Tibial artery (tissue), 4 donors: ENCODE data around the gene FOXN1.

Source experiments
- DNase-seq, 2 donors: peaks; one replicate each; pipeline ENCODE4 v3.0.0-alpha.2; 2019
- H3K27ac ChIP-seq, 2 donors: fragments of 200-600 bp; sonication (generic) in 1 of 2; 1 replicate in 1 of 2; 2 replicates in 1 of 2; pipeline ENCODE4 v1.5.1; 2018 to 2019; ENCODE audit warnings: mild to moderate bottlenecking in 1 of 2
- H3K27me3 ChIP-seq, 2 donors: fragments of 200-600 bp; sonication (generic) in 1 of 2; one replicate each; pipeline versions ENCODE4 v1.5.1 to v1.6.0; 2016 to 2019
- H3K36me3 ChIP-seq, 3 donors: fragments of 200-600 bp; sonication (generic) in 2 of 3; one replicate each; pipeline ENCODE4 v1.5.1; 2016 to 2019; ENCODE audit warnings: mild to moderate bottlenecking in 2 of 3
- H3K4me1 ChIP-seq, 4 donors: fragments of 200-600 bp; sonication (generic) in 2 of 4; 1 replicate in 3 of 4; 2 replicates in 1 of 4; pipeline ENCODE4 v1.5.1; 2016 to 2019
- H3K4me3 ChIP-seq, 2 donors: fragments of 200-600 bp; sonication (generic) in 1 of 2; 1 replicate in 1 of 2; 2 replicates in 1 of 2; pipeline ENCODE4 v1.5.1; 2018 to 2019; ENCODE audit warnings: mild to moderate bottlenecking in 2 of 2
- H3K9me3 ChIP-seq, 3 donors: fragments of 200-600 bp; sonication (generic) in 1 of 3; one replicate each; pipeline ENCODE4 v1.5.1; 2016 to 2019
- CTCF ChIP-seq, 2 experiments: fragments of 200-600 bp in 1 of 2; fragments of 450-650 bp in 1 of 2; IDR thresholded peaks; one replicate each; pipeline ENCODE4 v1.5.1; 2017 to 2019; ENCODE audit warnings: antibody characterized with exemption in 2 of 2, mild to moderate bottlenecking in 1 of 2, moderate library complexity in 1 of 2
- intact Hi-C: fragments of 100-400 bp; cut with DNase I; formaldehyde crosslinking; loops from one replicate; pipeline ENCODE4 v1.15.0; 2023; ENCODE audit warnings: low total_unique reads

FOXN1 gene

GRCh38 chr17:28480799-28481571, 25.2 kb upstream of the FOXN1 start:
- no peak for DNase-seq
- Histone ChIP-seq H3K9me3 (no peaks in the 10 kb centered on the region), H3K4me3 (no peak overlapping the region), H3K36me3 (no peaks in the 10 kb centered on the region), H3K4me1 (no peaks in the 10 kb centered on the region), H3K27ac (no peak overlapping the region), H3K27me3 (peaks cover 0 to 21% of the 10 kb centered on the region in 2 donors)
- intact Hi-C loops, result no loop called here
- TF ChIP-seq CTCF (IDR thresholded peaks at IDR 0.05), result no peak

- DNase-seq, result no peak
- intact Hi-C loops, result no loop called here
- no peak for TF ChIP-seq CTCF (IDR thresholded peaks at IDR 0.05)
- no peak overlapping the region for H3K27ac ChIP-seq
- no peaks in the 10 kb centered on the region for H3K4me1 ChIP-seq
- no peaks in the 10 kb centered on the region for H3K9me3 ChIP-seq
- H3K36me3 ChIP-seq, result no peaks in the 10 kb centered on the region
- H3K27me3 ChIP-seq, result peaks cover 0 to 25% of the 10 kb centered on the region in 2 donors
- H3K4me3 ChIP-seq, result no peak overlapping the region
These were observed 23.5 kb upstream of the FOXN1 start for GRCh38 chr17:28482551-28483199.

- no peaks in the 10 kb centered on the region for H3K4me1 ChIP-seq
- DNase-seq, result no peak
- no peak for TF ChIP-seq CTCF (IDR thresholded peaks at IDR 0.05)
These were observed 21.9 kb upstream of the FOXN1 start for GRCh38 chr17:28484296-28484695.

GRCh38 chr17:28485049-28485448, 21.1 kb upstream of the FOXN1 start:
- H3K4me3 ChIP-seq, result no peak overlapping the region
- no peak overlapping the region for H3K27ac ChIP-seq
- H3K36me3 ChIP-seq, result no peaks in the 10 kb centered on the region
- no peaks in the 10 kb centered on the region for H3K4me1 ChIP-seq
- TF ChIP-seq CTCF (IDR thresholded peaks at IDR 0.05), result no peak
- H3K27me3 ChIP-seq, result peaks cover 0 to 36% of the 10 kb centered on the region in 2 donors
- intact Hi-C loops, result no loop called here
- H3K9me3 ChIP-seq, result no peaks in the 10 kb centered on the region
- no peak for DNase-seq

More at GRCh38 chr17:28484296-28484695, 21.9 kb upstream of the FOXN1 start:
- H3K36me3 ChIP-seq, result no peaks in the 10 kb centered on the region
- no peak overlapping the region for H3K27ac ChIP-seq
- intact Hi-C loops, result no loop called here
- H3K4me3 ChIP-seq, result no peak overlapping the region
- H3K9me3 ChIP-seq, result no peaks in the 10 kb centered on the region
- peaks cover 0 to 36% of the 10 kb centered on the region in 2 donors for H3K27me3 ChIP-seq

GRCh38 chr17:28487881-28488532, 18.1 kb upstream of the FOXN1 start:
- H3K9me3 ChIP-seq, result no peaks in the 10 kb centered on the region
- H3K4me3 ChIP-seq, result no peak overlapping the region
- H3K36me3 ChIP-seq, result no peaks in the 10 kb centered on the region
- DNase-seq, result no peak
- no peak for TF ChIP-seq CTCF (IDR thresholded peaks at IDR 0.05)
- H3K27ac ChIP-seq, result no peak overlapping the region
- H3K4me1 ChIP-seq, result no peaks in the 10 kb centered on the region
- intact Hi-C loops, result no loop called here
- peaks cover 0 to 37% of the 10 kb centered on the region in 2 donors for H3K27me3 ChIP-seq
